ENCODE results near the gene CLEC4M.

GRCh38 chr19:7751157-7751783 is 11.8 kb upstream of the CLEC4M start:
- TF ChIP-seq POLR2A (IDR thresholded peaks at IDR 0.05; ENCODE audit: low read length) (no peak), GATA1 (IDR thresholded peaks at IDR 0.05; ENCODE audit: low read depth, low read length) (no peak)

Data from erythroblast (primary cell).